GM12878 (cell line): ENCODE measurements around the gene GRIK3. TPM values are rescaled to one million over a fixed set of nuclear protein-coding genes. Genes with fewer than 3 reads are reported as not detected.

Source experiments
- ATAC-seq: fragments of 200-7000 bp; cut with Tn5 transposase; 3 replicates; pipeline ENCODE4 v1.9.1; 2020; ENCODE audit warnings: mild to moderate bottlenecking, moderate library complexity
- BruUV-seq: library from RNA; stranded (reverse); fragments of 400-500 nt; replicated peaks from 2 replicates; lab custom pipeline; 2021; lab: Mats Ljungman, UMichigan
- CTCF ChIA-PET: fragments of 300-600 bp; sonication (Branson Sonifier 250); formaldehyde crosslinking; extraction: SDS; loops from one replicate; lab custom pipeline; 2021; ENCODE audit warnings: inconsistent platforms; lab: Yijun Ruan, JAX
- POLR2A ChIA-PET: fragments of 350-600 bp; formaldehyde crosslinking; extraction: SDS; loops from one replicate; lab custom pipeline; 2021; ENCODE audit warnings: inconsistent platforms; lab: Charles Lee
- RAD21 ChIA-PET: fragments of 300-600 bp; sonication (Branson Sonifier 250); formaldehyde crosslinking; loops from one replicate; lab custom pipeline; 2023; ENCODE audit warnings: antibody characterized with exemption; ENCODE audit not compliant: unreplicated experiment; lab: Charles Lee
- SMC1A ChIA-PET: fragments of 300-600 bp; sonication (Branson Sonifier 250); formaldehyde crosslinking; loops from one replicate; lab custom pipeline; 2023; ENCODE audit not compliant: unreplicated experiment, uncharacterized antibody; lab: Charles Lee
- DNase-seq: peaks from one replicate; pipeline ENCODE4 v3.0.0-alpha.2; 2011; ENCODE audit warnings: low read depth, low spot score
- FAIRE-seq: peaks from 3 replicates; lab custom pipeline; 2011; peaks lifted over from hg19 to GRCh38; lab: Jason Lieb, UNC
- H2AFZ ChIP-seq: 2 replicates; pipeline ENCODE4 v1.6.0; 2011; ENCODE audit warnings: low read depth, low read length, control low read depth; ENCODE audit not compliant: control insufficient read depth
- H3K27ac ChIP-seq: 2 replicates; pipeline ENCODE4 v1.5.1; 2011; ENCODE audit warnings: control low read depth; ENCODE audit not compliant: control insufficient read depth, insufficient read depth
- H3K27me3 ChIP-seq, 2 experiments: replicated peaks in 1 of 2; 2 replicates each; pipeline versions ENCODE4 v1.6.0 to v1.6.1; 2011; ENCODE audit warnings: low read length in 1 of 2; ENCODE audit not compliant: control insufficient read depth in 2 of 2, insufficient read depth in 2 of 2
- H3K36me3 ChIP-seq, 2 experiments: 2 replicates each; pipeline ENCODE4 v1.5.1; 2011; ENCODE audit warnings: low read length in 1 of 2; ENCODE audit not compliant: control insufficient read depth in 2 of 2, insufficient read depth in 2 of 2
- H3K4me1 ChIP-seq: 2 replicates; pipeline ENCODE4 v1.6.1; 2011; ENCODE audit warnings: mild to moderate bottlenecking, low read length, moderate library complexity, mixed read lengths; ENCODE audit not compliant: control insufficient read depth, insufficient read depth
- H3K4me2 ChIP-seq: 2 replicates; pipeline ENCODE4 v1.6.0; 2011; ENCODE audit warnings: control low read depth; ENCODE audit not compliant: control insufficient read depth, insufficient read depth
- H3K4me3 ChIP-seq: fragments of 200-600 bp; sonication (generic); 2 replicates; pipeline ENCODE4 v1.5.1; 2016
- H3K79me2 ChIP-seq: 2 replicates; pipeline ENCODE4 v1.6.0; 2011; ENCODE audit warnings: low read length; ENCODE audit not compliant: control insufficient read depth, insufficient read depth
- H3K9ac ChIP-seq: 2 replicates; pipeline ENCODE4 v1.8.0; 2011; ENCODE audit warnings: low read length, control low read depth, mixed read lengths; ENCODE audit not compliant: control insufficient read depth, insufficient read depth
- H3K9me3 ChIP-seq: replicated peaks from 3 replicates; pipeline ENCODE4 v1.5.1; 2011; ENCODE audit warnings: mild to moderate bottlenecking, low read length; ENCODE audit not compliant: control insufficient read depth, insufficient read depth
- H4K20me1 ChIP-seq: 2 replicates; pipeline ENCODE4 v1.6.0; 2011; ENCODE audit not compliant: control insufficient read depth, insufficient read depth
- BHLHE40 ChIP-seq, 2 experiments: fragments of 450-650 bp in 1 of 2; IDR thresholded peaks; 2 replicates each; pipeline ENCODE4 v1.6.1; 2011 to 2017; ENCODE audit warnings: low read depth in 2 of 2, borderline replicate concordance in 1 of 2, improper control_type of control experiment in 1 of 2, low read length in 1 of 2, mild to moderate bottlenecking in 1 of 2
- CBFB ChIP-seq: IDR thresholded peaks from 2 replicates; pipeline ENCODE4 v1.6.1; 2016; ENCODE audit warnings: antibody characterized with exemption, low read depth
- DPF2 ChIP-seq: fragments of 450-650 bp; IDR thresholded peaks from 2 replicates; pipeline ENCODE4 v1.6.1; 2017; ENCODE audit warnings: mild to moderate bottlenecking
- GABPA ChIP-seq: IDR thresholded peaks from 2 replicates; pipeline ENCODE4 v1.6.1; 2014; ENCODE audit warnings: antibody characterized with exemption, low read depth, mild to moderate bottlenecking, inconsistent platforms
- HDAC2 ChIP-seq: fragments of 200-600 bp; sonication (generic); IDR thresholded peaks from 2 replicates; pipeline ENCODE4 v1.6.1; 2017
- PML ChIP-seq: IDR thresholded peaks from 2 replicates; pipeline ENCODE4 v1.6.1; 2012; ENCODE audit warnings: low read length, inconsistent platforms
- SPI1 ChIP-seq: IDR thresholded peaks from 2 replicates; pipeline ENCODE4 v1.6.1; 2011; ENCODE audit warnings: low read depth, mild to moderate bottlenecking, low read length, moderate library complexity, borderline replicate concordance; ENCODE audit not compliant: insufficient read depth
- SREBF1 ChIP-seq: IDR thresholded peaks from 2 replicates; pipeline ENCODE4 v1.6.1; 2012; ENCODE audit warnings: mild to moderate bottlenecking, low read length
- TBL1XR1 ChIP-seq: IDR thresholded peaks from 2 replicates; pipeline ENCODE4 v1.6.1; 2012; ENCODE audit warnings: low read depth, low read length, improper control_type of control experiment
- WGBS: methylation state at CpG from one replicate; pipeline ENCODE4 v1.1.6; 2016; ENCODE audit warnings: low lambda C conversion rate; ENCODE audit not compliant: insufficient replicate concordance, insufficient coverage; ENCODE audit errors: missing lambda C conversion rate; 5-methylcytosine and 5-hydroxymethylcytosine counted together
- in situ Hi-C: fragments of 300-500 bp; cut with MboI; formaldehyde crosslinking; loops from 9 replicates; pipeline ENCODE4 v1.14.3; 2018; ENCODE audit warnings: mixed read lengths
- intact Hi-C: fragments of 100-400 bp; cut with micrococcal nuclease; formaldehyde crosslinking; loops from one replicate; pipeline ENCODE4 v1.14.2; 2022; ENCODE audit not compliant: unreplicated experiment
- polyA plus RNA-seq, 11 experiments: library from polyadenylated mRNA; depleted of rRNA in 4 of 11; unstranded in 6 of 11; stranded (reverse) in 5 of 11; fragments of >200 nt; fragmentation: Nextera tagmentation in 4 of 11; fragmentation: Illumina TruSeq in 1 of 11; extraction: Ambion mirVana in 4 of 11; extraction: Trizol in 1 of 11; gene quantifications; 1 replicate in 1 of 11; 2 replicates in 10 of 11; pipeline versions ENCODE4 v1.2.1 to v1.2.3, GENCODE V29; 2011 to 2016; ENCODE audit warnings: inconsistent platforms in 2 of 11, missing spikeins in 2 of 11, low read depth in 1 of 11
- total RNA-seq, 4 experiments: library from RNA; depleted of rRNA in 3 of 4; stranded (reverse); fragments of >200 nt in 3 of 4; fragmentation: Illumina TruSeq in 1 of 4; extraction: Trizol in 1 of 4; gene quantifications; 2 replicates each; pipeline versions ENCODE4 v1.2.1 to v1.2.3, GENCODE V29; 2013 to 2021
- TF ChIP-seq, protein P1 (sequence below): IDR thresholded peaks from 2 replicates; pipeline ENCODE4 v1.6.1; 2011; ENCODE audit warnings: borderline replicate concordance, low read depth, mild to moderate bottlenecking, moderate library complexity, low read length; ENCODE audit not compliant: insufficient read depth, poor library complexity, severe bottlenecking
- TF ChIP-seq, protein P2 (sequence below): fragments of 450-650 bp; IDR thresholded peaks from 2 replicates; pipeline ENCODE4 v1.6.1; 2017; ENCODE audit warnings: mild to moderate bottlenecking, moderate library complexity
- TF ChIP-seq, protein P3 (sequence below): IDR thresholded peaks from 2 replicates; pipeline ENCODE4 v1.6.1; 2012; ENCODE audit warnings: mild to moderate bottlenecking, low read depth, low read length
- TF ChIP-seq, protein P4 (sequence below): IDR thresholded peaks from 2 replicates; pipeline ENCODE4 v1.6.1; 2011; ENCODE audit warnings: low read depth, mild to moderate bottlenecking, low read length, moderate library complexity, borderline replicate concordance; ENCODE audit errors: extremely low read depth
- TF ChIP-seq, protein P5 (sequence below): IDR thresholded peaks from 2 replicates; pipeline ENCODE4 v1.6.1; 2012; ENCODE audit warnings: low read length, inconsistent platforms

Gene GRIK3
- total and polyA plus RNA-seq, 10 of the 15 experiments (the other 5 are each of a cell fraction or from before 2014, with no cell fraction given), result not detected

DNA sequence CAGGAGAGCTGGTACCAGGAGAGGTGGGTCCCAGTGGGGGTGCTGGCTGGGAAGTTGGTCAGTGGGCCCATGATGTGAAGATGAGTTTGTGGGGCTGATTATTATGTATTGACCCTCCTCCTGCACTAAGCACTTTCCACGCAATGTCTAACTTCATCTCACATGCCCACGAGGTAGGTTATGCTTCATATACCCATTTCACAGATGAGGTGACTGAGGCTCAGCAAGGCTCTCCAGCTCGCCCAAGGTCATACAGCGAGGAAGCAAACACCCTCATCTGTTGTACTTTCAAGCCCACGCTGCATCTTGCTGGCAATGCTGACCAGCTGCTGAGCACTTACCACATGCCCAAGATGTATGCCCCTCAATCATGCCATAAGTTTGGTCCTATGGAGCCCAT, 175.8 kb downstream of the GRIK3 start:
- DNase-seq (no peak), FAIRE-seq (no peak), ATAC-seq (no peak)
- no peak overlapping the region for H3K27ac ChIP-seq
- H3K79me2 ChIP-seq, result no peaks in the 10 kb centered on the region
- no peak overlapping the region for H2AFZ ChIP-seq
- ChIA-PET POLR2A (no interaction called here), RAD21 (no interaction called here), SMC1A (no interaction called here), CTCF (interaction anchor here (1.3 kb wide), 1 partner anchor 14 kb away, joined by 3 read pairs; no protein-coding TSS in a partner anchor)
- no peaks in the 10 kb centered on the region for H4K20me1 ChIP-seq
- H3K36me3 ChIP-seq, result no peaks in the 10 kb centered on the region
- in situ Hi-C loops (no loop called here), intact Hi-C loops (no loop called here)
- BruUV-seq, result no TSS peak
- no peak overlapping the region for H3K9ac ChIP-seq
- H3K4me3 ChIP-seq, result no peak overlapping the region
- H3K4me1 ChIP-seq, result no peaks in the 10 kb centered on the region
- TF ChIP-seq TBL1XR1, result no peak
- no peak for TF ChIP-seq HDAC2
- no peak for TF ChIP-seq PML
- TF ChIP-seq SPI1, result no peak
- no peak for TF ChIP-seq DPF2
- TF ChIP-seq, protein P1, sequence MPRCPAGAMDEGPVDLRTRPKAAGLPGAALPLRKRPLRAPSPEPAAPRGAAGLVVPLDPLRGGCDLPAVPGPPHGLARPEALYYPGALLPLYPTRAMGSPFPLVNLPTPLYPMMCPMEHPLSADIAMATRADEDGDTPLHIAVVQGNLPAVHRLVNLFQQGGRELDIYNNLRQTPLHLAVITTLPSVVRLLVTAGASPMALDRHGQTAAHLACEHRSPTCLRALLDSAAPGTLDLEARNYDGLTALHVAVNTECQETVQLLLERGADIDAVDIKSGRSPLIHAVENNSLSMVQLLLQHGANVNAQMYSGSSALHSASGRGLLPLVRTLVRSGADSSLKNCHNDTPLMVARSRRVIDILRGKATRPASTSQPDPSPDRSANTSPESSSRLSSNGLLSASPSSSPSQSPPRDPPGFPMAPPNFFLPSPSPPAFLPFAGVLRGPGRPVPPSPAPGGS, result no peak
- TF ChIP-seq SREBF1, result no peak
- TF ChIP-seq, protein P2, sequence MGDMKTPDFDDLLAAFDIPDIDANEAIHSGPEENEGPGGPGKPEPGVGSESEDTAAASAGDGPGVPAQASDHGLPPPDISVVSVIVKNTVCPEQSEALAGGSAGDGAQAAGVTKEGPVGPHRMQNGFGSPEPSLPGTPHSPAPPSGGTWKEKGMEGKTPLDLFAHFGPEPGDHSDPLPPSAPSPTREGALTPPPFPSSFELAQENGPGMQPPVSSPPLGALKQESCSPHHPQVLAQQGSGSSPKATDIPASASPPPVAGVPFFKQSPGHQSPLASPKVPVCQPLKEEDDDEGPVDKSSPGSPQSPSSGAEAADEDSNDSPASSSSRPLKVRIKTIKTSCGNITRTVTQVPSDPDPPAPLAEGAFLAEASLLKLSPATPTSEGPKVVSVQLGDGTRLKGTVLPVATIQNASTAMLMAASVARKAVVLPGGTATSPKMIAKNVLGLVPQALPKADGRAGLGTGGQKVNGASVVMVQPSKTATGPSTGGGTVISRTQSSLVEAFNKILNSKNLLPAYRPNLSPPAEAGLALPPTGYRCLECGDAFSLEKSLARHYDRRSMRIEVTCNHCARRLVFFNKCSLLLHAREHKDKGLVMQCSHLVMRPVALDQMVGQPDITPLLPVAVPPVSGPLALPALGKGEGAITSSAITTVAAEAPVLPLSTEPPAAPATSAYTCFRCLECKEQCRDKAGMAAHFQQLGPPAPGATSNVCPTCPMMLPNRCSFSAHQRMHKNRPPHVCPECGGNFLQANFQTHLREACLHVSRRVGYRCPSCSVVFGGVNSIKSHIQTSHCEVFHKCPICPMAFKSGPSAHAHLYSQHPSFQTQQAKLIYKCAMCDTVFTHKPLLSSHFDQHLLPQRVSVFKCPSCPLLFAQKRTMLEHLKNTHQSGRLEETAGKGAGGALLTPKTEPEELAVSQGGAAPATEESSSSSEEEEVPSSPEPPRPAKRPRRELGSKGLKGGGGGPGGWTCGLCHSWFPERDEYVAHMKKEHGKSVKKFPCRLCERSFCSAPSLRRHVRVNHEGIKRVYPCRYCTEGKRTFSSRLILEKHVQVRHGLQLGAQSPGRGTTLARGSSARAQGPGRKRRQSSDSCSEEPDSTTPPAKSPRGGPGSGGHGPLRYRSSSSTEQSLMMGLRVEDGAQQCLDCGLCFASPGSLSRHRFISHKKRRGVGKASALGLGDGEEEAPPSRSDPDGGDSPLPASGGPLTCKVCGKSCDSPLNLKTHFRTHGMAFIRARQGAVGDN, result no peak
- no peak for TF ChIP-seq GABPA
- TF ChIP-seq BHLHE40 (IDR thresholded peaks at IDR 0.05; ENCODE audit: borderline replicate concordance in 1 of 2, low read depth in 2 of 2, low read length in 1 of 2), result no peak
- TF ChIP-seq, protein P3, sequence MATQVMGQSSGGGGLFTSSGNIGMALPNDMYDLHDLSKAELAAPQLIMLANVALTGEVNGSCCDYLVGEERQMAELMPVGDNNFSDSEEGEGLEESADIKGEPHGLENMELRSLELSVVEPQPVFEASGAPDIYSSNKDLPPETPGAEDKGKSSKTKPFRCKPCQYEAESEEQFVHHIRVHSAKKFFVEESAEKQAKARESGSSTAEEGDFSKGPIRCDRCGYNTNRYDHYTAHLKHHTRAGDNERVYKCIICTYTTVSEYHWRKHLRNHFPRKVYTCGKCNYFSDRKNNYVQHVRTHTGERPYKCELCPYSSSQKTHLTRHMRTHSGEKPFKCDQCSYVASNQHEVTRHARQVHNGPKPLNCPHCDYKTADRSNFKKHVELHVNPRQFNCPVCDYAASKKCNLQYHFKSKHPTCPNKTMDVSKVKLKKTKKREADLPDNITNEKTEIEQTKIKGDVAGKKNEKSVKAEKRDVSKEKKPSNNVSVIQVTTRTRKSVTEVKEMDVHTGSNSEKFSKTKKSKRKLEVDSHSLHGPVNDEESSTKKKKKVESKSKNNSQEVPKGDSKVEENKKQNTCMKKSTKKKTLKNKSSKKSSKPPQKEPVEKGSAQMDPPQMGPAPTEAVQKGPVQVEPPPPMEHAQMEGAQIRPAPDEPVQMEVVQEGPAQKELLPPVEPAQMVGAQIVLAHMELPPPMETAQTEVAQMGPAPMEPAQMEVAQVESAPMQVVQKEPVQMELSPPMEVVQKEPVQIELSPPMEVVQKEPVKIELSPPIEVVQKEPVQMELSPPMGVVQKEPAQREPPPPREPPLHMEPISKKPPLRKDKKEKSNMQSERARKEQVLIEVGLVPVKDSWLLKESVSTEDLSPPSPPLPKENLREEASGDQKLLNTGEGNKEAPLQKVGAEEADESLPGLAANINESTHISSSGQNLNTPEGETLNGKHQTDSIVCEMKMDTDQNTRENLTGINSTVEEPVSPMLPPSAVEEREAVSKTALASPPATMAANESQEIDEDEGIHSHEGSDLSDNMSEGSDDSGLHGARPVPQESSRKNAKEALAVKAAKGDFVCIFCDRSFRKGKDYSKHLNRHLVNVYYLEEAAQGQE, result no peak
- TF ChIP-seq CBFB, result no peak
- TF ChIP-seq, protein P4, sequence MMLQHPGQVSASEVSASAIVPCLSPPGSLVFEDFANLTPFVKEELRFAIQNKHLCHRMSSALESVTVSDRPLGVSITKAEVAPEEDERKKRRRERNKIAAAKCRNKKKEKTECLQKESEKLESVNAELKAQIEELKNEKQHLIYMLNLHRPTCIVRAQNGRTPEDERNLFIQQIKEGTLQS, result no peak
- TF ChIP-seq, protein P5, sequence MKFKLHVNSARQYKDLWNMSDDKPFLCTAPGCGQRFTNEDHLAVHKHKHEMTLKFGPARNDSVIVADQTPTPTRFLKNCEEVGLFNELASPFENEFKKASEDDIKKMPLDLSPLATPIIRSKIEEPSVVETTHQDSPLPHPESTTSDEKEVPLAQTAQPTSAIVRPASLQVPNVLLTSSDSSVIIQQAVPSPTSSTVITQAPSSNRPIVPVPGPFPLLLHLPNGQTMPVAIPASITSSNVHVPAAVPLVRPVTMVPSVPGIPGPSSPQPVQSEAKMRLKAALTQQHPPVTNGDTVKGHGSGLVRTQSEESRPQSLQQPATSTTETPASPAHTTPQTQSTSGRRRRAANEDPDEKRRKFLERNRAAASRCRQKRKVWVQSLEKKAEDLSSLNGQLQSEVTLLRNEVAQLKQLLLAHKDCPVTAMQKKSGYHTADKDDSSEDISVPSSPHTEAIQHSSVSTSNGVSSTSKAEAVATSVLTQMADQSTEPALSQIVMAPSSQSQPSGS, result no peak
- no peaks in the 10 kb centered on the region for H3K9me3 ChIP-seq
- H3K27me3 ChIP-seq, result peaks cover 0 to 7% of the 10 kb centered on the region in 2 experiments; a peak in 3 of 4 replicates
- H3K4me2 ChIP-seq, result no peak overlapping the region
- 25% methylated on average over 5 of the region's 5 CpGs for WGBS
